ENCODE measurements around the gene TTC29. TPM values are rescaled to one million over a fixed set of nuclear protein-coding genes. Genes with fewer than 3 reads are reported as not detected.

The TTC29 gene
- total RNA-seq, 1 donor from 2014 or later: 3.1 TPM

- DNase-seq (ENCODE audit: low spot score, unreplicated experiment): no peak
- H3K27me3 Mint-ChIP-seq: no peaks in the 10 kb centered on the region
- H3K9me3 Mint-ChIP-seq (ENCODE audit: low read depth): no peaks in the 10 kb centered on the region
- no peaks in the 10 kb centered on the region for H3K4me1 Mint-ChIP-seq (ENCODE audit: low read depth)
- H3K27ac Mint-ChIP-seq: no peak overlapping the region
- no peaks in the 10 kb centered on the region for H3K36me3 Mint-ChIP-seq (ENCODE audit: insufficient read depth)
- no peak overlapping the region for H3K4me3 Mint-ChIP-seq (ENCODE audit: low read depth)
- TF ChIP-seq CTCF (IDR thresholded peaks at IDR 0.05; ENCODE audit: unreplicated experiment): no peak
These were observed 151.9 kb downstream of the TTC29 start for GRCh38 chr4:146793727-146794126.

DNA sequence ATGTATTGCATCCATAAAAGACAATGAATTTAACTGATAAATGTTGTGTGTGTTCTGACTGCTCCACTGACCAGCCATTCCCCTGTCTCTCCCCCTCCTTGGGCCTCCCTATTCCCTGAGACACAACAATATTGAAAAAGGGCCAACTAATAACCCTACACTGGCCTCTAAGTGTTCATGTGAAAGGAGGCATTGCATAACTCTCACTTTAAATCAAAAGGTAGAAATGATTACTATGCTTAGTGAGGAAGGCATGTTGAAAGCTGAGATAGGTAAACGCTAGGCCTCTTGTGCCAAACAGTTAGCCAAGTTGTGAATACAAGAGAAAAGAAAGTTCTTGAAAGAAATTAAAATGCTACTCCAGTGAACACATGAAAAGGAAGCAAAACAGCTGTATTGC is 154.2 kb downstream of the TTC29 start:
- no peaks in the 10 kb centered on the region for H3K9me3 Mint-ChIP-seq (ENCODE audit: low read depth)
- TF ChIP-seq CTCF (IDR thresholded peaks at IDR 0.05; ENCODE audit: unreplicated experiment): no peak
- H3K4me1 Mint-ChIP-seq (ENCODE audit: low read depth): peaks cover 2% of the 10 kb centered on the region
- DNase-seq (ENCODE audit: low spot score, unreplicated experiment): no peak
- H3K4me3 Mint-ChIP-seq (ENCODE audit: low read depth): no peak overlapping the region
- no peaks in the 10 kb centered on the region for H3K27me3 Mint-ChIP-seq
- H3K36me3 Mint-ChIP-seq (ENCODE audit: insufficient read depth): no peaks in the 10 kb centered on the region
- H3K27ac Mint-ChIP-seq: no peak overlapping the region

- DNase-seq (ENCODE audit: low spot score, unreplicated experiment): no peak
- no peak for TF ChIP-seq CTCF (IDR thresholded peaks at IDR 0.05; ENCODE audit: unreplicated experiment)
- Mint-ChIP-seq H3K27me3 (no peaks in the 10 kb centered on the region), H3K36me3 (ENCODE audit: insufficient read depth) (no peaks in the 10 kb centered on the region), H3K27ac (no peak overlapping the region), H3K4me1 (ENCODE audit: low read depth) (peaks cover 2% of the 10 kb centered on the region), H3K4me3 (ENCODE audit: low read depth) (no peak overlapping the region), H3K9me3 (ENCODE audit: low read depth) (no peaks in the 10 kb centered on the region)
These were observed 155.1 kb downstream of the TTC29 start for GRCh38 chr4:146790515-146790914.

- peaks cover 2% of the 10 kb centered on the region for H3K4me1 Mint-ChIP-seq (ENCODE audit: low read depth)
- no peak for TF ChIP-seq CTCF (IDR thresholded peaks at IDR 0.05; ENCODE audit: unreplicated experiment)
- no peak overlapping the region for H3K4me3 Mint-ChIP-seq (ENCODE audit: low read depth)
- no peak for DNase-seq (ENCODE audit: low spot score, unreplicated experiment)
- no peaks in the 10 kb centered on the region for H3K36me3 Mint-ChIP-seq (ENCODE audit: insufficient read depth)
- no peaks in the 10 kb centered on the region for H3K27me3 Mint-ChIP-seq
- H3K9me3 Mint-ChIP-seq (ENCODE audit: low read depth): no peaks in the 10 kb centered on the region
- no peak overlapping the region for H3K27ac Mint-ChIP-seq
These were observed 157.9 kb downstream of the TTC29 start for GRCh38 chr4:146787731-146788130.

DNA sequence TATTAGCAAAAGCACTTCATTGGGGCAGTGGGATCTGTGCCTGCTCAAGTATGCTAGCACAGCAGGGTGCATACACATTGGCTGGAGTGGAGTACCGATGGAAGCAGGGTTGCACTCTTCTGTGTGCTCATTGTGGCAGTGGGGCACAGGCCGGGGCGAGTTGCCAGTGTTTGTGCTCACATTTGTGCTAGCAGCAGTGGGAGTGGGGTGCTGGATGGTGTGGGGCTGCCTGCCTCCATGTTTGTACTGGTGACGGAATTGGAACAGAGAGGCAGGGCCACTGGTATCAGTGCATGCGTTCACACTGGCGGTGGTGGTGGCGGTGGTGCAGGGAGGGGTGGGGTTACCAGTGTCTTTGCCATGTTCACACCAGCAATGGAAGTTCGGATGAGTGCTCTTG is 169.0 kb downstream of the TTC29 start:
- no peaks in the 10 kb centered on the region for H3K4me1 Mint-ChIP-seq (ENCODE audit: low read depth)
- no peak for DNase-seq (ENCODE audit: low spot score, unreplicated experiment)

More for the DNA sequence above, 169.0 kb downstream of the TTC29 start:
- H3K9me3 Mint-ChIP-seq (ENCODE audit: low read depth): peaks cover 6% of the 10 kb centered on the region
- H3K4me3 Mint-ChIP-seq (ENCODE audit: low read depth): no peak overlapping the region
- no peak overlapping the region for H3K27ac Mint-ChIP-seq
- TF ChIP-seq CTCF (IDR thresholded peaks at IDR 0.05; ENCODE audit: unreplicated experiment): no peak
- no peaks in the 10 kb centered on the region for H3K27me3 Mint-ChIP-seq
- no peaks in the 10 kb centered on the region for H3K36me3 Mint-ChIP-seq (ENCODE audit: insufficient read depth)

Data from progenitor cell of endocrine pancreas (in vitro differentiated cells).